K562 (cell line): Measurements from ENCODE around the gene TMTC2. TPM values are rescaled to one million over a fixed set of nuclear protein-coding genes. Genes with fewer than 3 reads are reported as not detected.

Source experiments
- ATAC-seq: fragments of 200-7000 bp; cut with Tn5 transposase; 3 replicates; pipeline ENCODE4 v1.9.1; 2020; ENCODE audit warnings: moderate library complexity
- BruUV-seq: library from RNA; stranded (reverse); fragments of 400-500 nt; replicated peaks from 2 replicates; lab custom pipeline; 2021; lab: Mats Ljungman, UMichigan
- CTCF ChIA-PET: fragments of 300-600 bp; formaldehyde crosslinking; extraction: SDS; loops from one replicate; lab custom pipeline; 2021; ENCODE audit warnings: low intra/inter-chr PET ratio; lab: Yijun Ruan, JAX
- POLR2A ChIA-PET: fragments of 300-600, 350-650 bp; sonication (Branson Sonifier 250); formaldehyde crosslinking; extraction: SDS; loops from one replicate; lab custom pipeline; 2021; ENCODE audit warnings: antibody characterized with exemption, inconsistent platforms; lab: Yijun Ruan, JAX
- DNase-seq, 4 experiments: peaks; one replicate each; pipeline versions ENCODE4 v3.0.0 to v3.0.0-alpha.2; 2011 to 2018; ENCODE audit warnings: low spot score in 3 of 4, mixed read lengths in 3 of 4; ENCODE audit errors: extremely low read depth in 1 of 4
- FAIRE-seq: peaks from 2 replicates; lab custom pipeline; 2011; peaks lifted over from hg19 to GRCh38; lab: Jason Lieb, UNC
- H2AFZ ChIP-seq: 2 replicates; pipeline ENCODE4 v1.6.0; 2011; ENCODE audit warnings: low read depth, low read length, control low read depth, inconsistent platforms
- H3K27ac ChIP-seq: fragments of 200-600 bp; 3 replicates; pipeline ENCODE4 v1.8.0; 2011; ENCODE audit warnings: low read depth, mild to moderate bottlenecking, control low read depth, inconsistent platforms, low read length, moderate library complexity, mixed read lengths; ENCODE audit errors: extremely low read depth
- H3K27me3 ChIP-seq, 2 experiments: fragments of 300-600 bp in 1 of 2; 2 replicates in 1 of 2; 3 replicates in 1 of 2; pipeline versions ENCODE4 v1.6.0 to v1.8.0; 2011; ENCODE audit warnings: inconsistent platforms in 2 of 2, low read length in 2 of 2, mild to moderate bottlenecking in 1 of 2, mixed read lengths in 1 of 2, moderate library complexity in 1 of 2; ENCODE audit not compliant: control insufficient read depth in 2 of 2, insufficient read depth in 2 of 2
- H3K36me3 ChIP-seq: fragments of 300-600 bp; 3 replicates; pipeline ENCODE4 v1.8.0; 2011; ENCODE audit warnings: mild to moderate bottlenecking, low read length, inconsistent platforms; ENCODE audit not compliant: control insufficient read depth, insufficient read depth
- H3K4me1 ChIP-seq, 2 experiments: fragments of 200-600 bp in 1 of 2; replicated peaks in 1 of 2; 2 replicates in 1 of 2; 3 replicates in 1 of 2; pipeline versions ENCODE4 v1.5.1 to v1.8.0; 2011; ENCODE audit warnings: inconsistent platforms in 2 of 2, low read length in 2 of 2, mild to moderate bottlenecking in 1 of 2, mixed read lengths in 1 of 2, moderate library complexity in 1 of 2; ENCODE audit not compliant: control insufficient read depth in 2 of 2, insufficient read depth in 2 of 2
- H3K4me2 ChIP-seq: 2 replicates; pipeline ENCODE4 v1.6.1; 2011; ENCODE audit warnings: low read length, control low read depth, inconsistent platforms, mixed read lengths; ENCODE audit not compliant: insufficient read depth
- H3K4me3 ChIP-seq: fragments of 200-600 bp; sonication (generic), shearing (Covaris generic); 2 replicates; pipeline ENCODE4 v1.5.1; 2016; ENCODE audit warnings: control low read depth, inconsistent platforms
- H3K79me2 ChIP-seq: fragments of 200-600 bp; 3 replicates; pipeline ENCODE4 v1.8.0; 2011; ENCODE audit warnings: low read length, inconsistent platforms; ENCODE audit not compliant: control insufficient read depth, insufficient read depth
- H3K9ac ChIP-seq, 2 experiments: 2 replicates each; pipeline versions ENCODE4 v1.6.0 to v1.6.1; 2011; ENCODE audit warnings: low read depth in 2 of 2, low read length in 2 of 2, control low read depth in 1 of 2, inconsistent platforms in 1 of 2, mild to moderate bottlenecking in 1 of 2, mixed read lengths in 1 of 2; ENCODE audit not compliant: insufficient read depth in 1 of 2
- H3K9me1 ChIP-seq: one replicate; pipeline ENCODE4 v1.6.0; 2011; ENCODE audit warnings: inconsistent platforms, mild to moderate bottlenecking, low read length, moderate library complexity; ENCODE audit not compliant: control insufficient read depth, insufficient read depth
- H3K9me3 ChIP-seq: replicated peaks from 2 replicates; pipeline ENCODE4 v1.5.1; 2011; ENCODE audit warnings: low read depth, low read length, inconsistent platforms; ENCODE audit not compliant: control insufficient read depth, insufficient read depth
- H4K20me1 ChIP-seq: replicated peaks from 2 replicates; pipeline ENCODE4 v1.6.1; 2011; ENCODE audit warnings: low read length, inconsistent platforms, mixed read lengths; ENCODE audit not compliant: control insufficient read depth, insufficient read depth
- BRCA1 ChIP-seq, 2 experiments: fragments of 450-650 bp in 1 of 2; sonication (generic) in 1 of 2; formaldehyde crosslinking in 1 of 2; IDR thresholded peaks; 2 replicates each; pipeline versions ENCODE4 v1.5.0 to v1.6.1; 2017 to 2020; ENCODE audit warnings: mild to moderate bottlenecking in 1 of 2, missing genetic modification reagents in 1 of 2
- ERF ChIP-seq: fragments of 450-650 bp; formaldehyde crosslinking; IDR thresholded peaks from 2 replicates; pipeline ENCODE4 v1.4.0; 2020; ENCODE audit warnings: mild to moderate bottlenecking, mixed read lengths
- EZH2 ChIP-seq: IDR thresholded peaks from 2 replicates; pipeline ENCODE4 v1.6.1; 2012; ENCODE audit warnings: low read depth, mild to moderate bottlenecking, inconsistent platforms, low read length, borderline replicate concordance
- FIP1L1 ChIP-seq: fragments of 200-400 bp; formaldehyde crosslinking; IDR thresholded peaks from 2 replicates; pipeline ENCODE4 v1.6.1; 2018; ENCODE audit warnings: mild to moderate bottlenecking, low read depth, low read length; ENCODE audit not compliant: poor library complexity, severe bottlenecking
- FOXP1 ChIP-seq: sonication (generic); formaldehyde crosslinking; IDR thresholded peaks from 2 replicates; pipeline ENCODE4 v1.8.0; 2022; ENCODE audit warnings: mild to moderate bottlenecking, missing genetic modification reagents
- MED1 ChIP-seq: sonication (generic); formaldehyde crosslinking; IDR thresholded peaks from 2 replicates; pipeline ENCODE4 v1.8.1; 2023; ENCODE audit warnings: missing genetic modification reagents, borderline replicate concordance
- NFRKB ChIP-seq: fragments of 450-650 bp; IDR thresholded peaks from 2 replicates; pipeline ENCODE4 v1.6.1; 2016; ENCODE audit warnings: low read depth
- RBM34 ChIP-seq: fragments of 200-400 bp; formaldehyde crosslinking; IDR thresholded peaks from 2 replicates; pipeline ENCODE4 v1.6.1; 2018; ENCODE audit warnings: low read length, borderline replicate concordance; ENCODE audit not compliant: insufficient read depth
- RFX1 ChIP-seq: fragments of 450-650 bp; IDR thresholded peaks from 2 replicates; pipeline ENCODE4 v1.6.1; 2016; ENCODE audit warnings: mild to moderate bottlenecking, moderate library complexity
- SAFB2 ChIP-seq: fragments of 200-400 bp; formaldehyde crosslinking; IDR thresholded peaks from 2 replicates; pipeline ENCODE4 v1.6.1; 2018; ENCODE audit warnings: borderline replicate concordance, low read length, low read depth, moderate library complexity; ENCODE audit not compliant: severe bottlenecking
- WHSC1 ChIP-seq: IDR thresholded peaks from one replicate; pipeline ENCODE4 v1.6.1; 2012; ENCODE audit warnings: low read length, control low read depth, inconsistent platforms
- ZNF311 ChIP-seq: fragments of 250-450 bp; sonication (Bioruptor Pico); IDR thresholded peaks from 2 replicates; pipeline ENCODE4 v1.4.0; 2020; ENCODE audit warnings: mild to moderate bottlenecking, moderate library complexity
- ZNF507 ChIP-seq: conservative IDR thresholded peaks from 2 replicates; pipeline ENCODE4 v1.6.1; 2017; ENCODE audit warnings: missing genetic modification characterization, missing compliant biosample characterization
- ZNF699 ChIP-seq: fragments of 250-450 bp; sonication (Bioruptor Pico); IDR thresholded peaks from 2 replicates; pipeline ENCODE4 v1.8.0; 2021; ENCODE audit warnings: mild to moderate bottlenecking, moderate library complexity; ENCODE audit not compliant: insufficient replicate concordance
- WGBS: fragments of 100-300 bp; shearing (Covaris generic); methylation state at CpG from one replicate; pipeline ENCODE4 v1.1.6; 2016; ENCODE audit warnings: low coverage, mixed read lengths; ENCODE audit not compliant: insufficient coverage; ENCODE audit errors: missing lambda C conversion rate; 5-methylcytosine and 5-hydroxymethylcytosine counted together
- in situ Hi-C: fragments of 300-500 bp; cut with MboI; formaldehyde crosslinking; loops from 4 replicates; pipeline ENCODE4 v1.15.0; 2018; ENCODE audit warnings: inconsistent platforms, mixed read lengths
- intact Hi-C: fragments of 100-400 bp; cut with micrococcal nuclease; formaldehyde crosslinking; loops from 2 replicates; pipeline ENCODE4 v1.14.2; 2022
- polyA plus RNA-seq, 8 experiments: library from polyadenylated mRNA; depleted of rRNA in 4 of 8; stranded (reverse) in 5 of 8; unstranded in 3 of 8; fragments of >200 nt; fragmentation: Nextera tagmentation in 2 of 8; fragmentation: Illumina TruSeq in 1 of 8; extraction: Ambion mirVana in 2 of 8; extraction: Trizol in 1 of 8; gene quantifications; 2 replicates each; pipeline versions ENCODE4 v1.2.1 to v1.2.3, GENCODE V29; 2011 to 2014; ENCODE audit warnings: inconsistent platforms in 1 of 8, missing spikeins in 1 of 8
- total RNA-seq, 7 experiments: library from RNA; depleted of rRNA in 6 of 7; stranded (reverse); fragments of >200 nt in 6 of 7; fragmentation: Illumina TruSeq in 2 of 7; extraction: Trizol in 2 of 7; gene quantifications; 2 replicates each; pipeline versions ENCODE4 v1.2.1 to v1.2.3, GENCODE V29; 2011 to 2021; ENCODE audit warnings: low replicate concordance in 1 of 7
- TF ChIP-seq, protein P1 (sequence below): fragments of 250-450 bp; sonication (Bioruptor Pico); IDR thresholded peaks from 2 replicates; pipeline ENCODE4 v1.8.0; 2022; ENCODE audit warnings: moderate library complexity, mild to moderate bottlenecking, inconsistent platforms

The TMTC2 gene
- total and polyA plus RNA-seq, 9 of the 15 experiments (the other 6 are each of a cell fraction or from before 2014, with no cell fraction given), result 0.29 to 1.1 (median 0.55) TPM

- Histone ChIP-seq H3K27me3 (no peaks in the 10 kb centered on the region), H3K79me2 (no peaks in the 10 kb centered on the region), H3K9me1 (no peaks in the 10 kb centered on the region), H3K36me3 (no peaks in the 10 kb centered on the region), H3K9me3 (0 out of 2 replicates have a peak, but pooled peaks cover 4% of the 10 kb centered on the region), H3K27ac (no peak overlapping the region), H3K4me3 (no peak overlapping the region), H3K9ac (no peak overlapping the region), H4K20me1 (no peaks in the 10 kb centered on the region), H3K4me2 (no peak overlapping the region), H3K4me1 (no peaks in the 10 kb centered on the region), H2AFZ (no peak overlapping the region)
- in situ Hi-C loops (no loop called here), intact Hi-C loops (no loop called here)
- ATAC-seq (no peak), DNase-seq (no peak), FAIRE-seq (no peak)
- POLR2A ChIA-PET, result no interaction called here
- no TSS peak for BruUV-seq
- 54% methylated on average over 14 of the region's 18 CpGs for WGBS
- TF ChIP-seq, protein P1, sequence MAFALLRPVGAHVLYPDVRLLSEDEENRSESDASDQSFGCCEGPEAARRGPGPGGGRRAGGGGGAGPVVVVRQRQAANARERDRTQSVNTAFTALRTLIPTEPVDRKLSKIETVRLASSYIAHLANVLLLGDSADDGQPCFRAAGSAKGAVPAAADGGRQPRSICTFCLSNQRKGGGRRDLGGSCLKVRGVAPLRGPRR (CRISPR knock-in tag), result no peak
- TF ChIP-seq FOXP1 (no peak), ERF (CRISPR knock-in tag) (no peak), SAFB2 (no peak), BRCA1 (IDR thresholded peaks at IDR 0.05) (no peak), BRCA1 (CRISPR knock-in tag; IDR thresholded peaks at IDR 0.05) (no peak), FIP1L1 (no peak), WHSC1 (no peak), ZNF699 (CRISPR knock-in tag) (no peak), RBM34 (no peak), ZNF311 (no peak), MED1 (CRISPR knock-in tag) (no peak), NFRKB (no peak), RFX1 (no peak), ZNF507 (tag) (no peak), EZH2 (no peak)
- CTCF ChIA-PET, result no interaction called here
Measured at GRCh38 chr12:83140135-83140534, 453.4 kb downstream of the TMTC2 start.
